ENCODE data around the gene PPM1B.
"Not testable (repeated sequence)": the region's sequence is repeated elsewhere in the genome, so short reads cannot be mapped to it uniquely, and the experiment has no call there.

Gene PPM1B

GRCh38 chr2:44255704-44256103 is 87.0 kb downstream of the PPM1B start:
- DNase-seq, result not testable (repeated sequence)

GRCh38 chr2:44257802-44258201 is 89.1 kb downstream of the PPM1B start:
- not testable (repeated sequence) for DNase-seq

GRCh38 chr2:44267269-44267795 is 98.7 kb downstream of the PPM1B start:
- DNase-seq, result no peak

DNA sequence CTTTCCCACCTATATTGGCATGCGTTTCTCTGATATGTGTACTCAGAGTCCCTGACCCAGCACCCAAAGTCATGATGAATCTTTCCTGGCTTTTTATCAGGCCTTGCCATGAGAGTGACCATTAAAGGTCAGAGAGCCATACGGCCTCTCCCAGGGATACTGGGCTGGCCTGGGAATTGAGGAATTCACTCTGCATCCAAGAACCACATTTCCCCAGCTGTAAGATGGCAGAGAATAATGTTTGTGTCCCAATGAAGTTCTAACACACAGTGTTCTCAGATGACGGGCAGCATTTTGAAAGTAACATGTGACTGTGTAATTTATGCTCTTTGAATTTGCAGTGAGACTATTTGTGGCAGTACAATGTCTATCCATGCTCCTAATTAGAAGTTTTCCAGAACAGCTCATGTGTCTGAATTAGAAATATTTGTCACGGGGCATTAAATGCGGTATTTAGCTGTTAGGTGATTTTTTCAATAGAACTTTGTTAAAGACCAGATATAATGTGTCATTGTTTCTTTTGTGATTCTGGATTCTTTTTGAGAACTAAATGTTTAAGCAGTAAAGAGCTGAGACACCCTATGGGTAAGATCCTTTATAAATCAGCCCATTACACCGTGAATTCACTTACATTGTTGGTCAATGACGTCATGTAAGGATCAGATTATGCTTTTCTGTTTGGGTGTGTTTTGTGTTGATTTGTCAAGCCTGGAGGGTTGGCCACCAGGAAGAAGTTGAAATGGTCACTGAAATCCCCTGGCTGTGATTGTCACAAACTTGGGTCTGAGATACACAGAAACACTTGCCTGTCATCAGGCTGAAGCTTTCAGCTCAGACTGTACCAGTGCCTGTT is 99.3 kb downstream of the PPM1B start:
- peak; percentile 68 for DNase-seq

GRCh38 chr2:44269831-44270230 is 101.2 kb downstream of the PPM1B start:
- DNase-seq, result no peak

DNA sequence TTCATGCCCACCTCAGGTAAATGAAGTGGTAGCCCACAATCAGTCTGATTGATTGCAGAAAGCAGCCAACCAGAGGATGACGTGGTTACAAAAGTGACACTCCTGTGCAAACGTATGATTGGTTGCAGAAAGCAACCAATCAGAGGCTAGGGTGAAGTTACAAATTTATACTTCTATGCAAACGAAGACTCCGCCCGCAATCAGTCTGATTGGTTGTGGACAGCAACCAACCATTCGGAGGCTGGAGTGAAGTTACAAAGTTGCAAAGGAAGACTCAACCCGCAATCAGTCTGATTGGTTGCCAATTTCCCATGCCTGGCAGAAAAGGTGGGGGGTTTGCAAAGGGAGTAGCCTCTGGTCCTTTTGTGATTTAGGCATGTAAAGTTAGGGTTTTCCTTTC is 102.6 kb downstream of the PPM1B start:
- no peak for DNase-seq

GRCh38 chr2:44273076-44273475 is 104.4 kb downstream of the PPM1B start:
- DNase-seq, result no peak

DNA sequence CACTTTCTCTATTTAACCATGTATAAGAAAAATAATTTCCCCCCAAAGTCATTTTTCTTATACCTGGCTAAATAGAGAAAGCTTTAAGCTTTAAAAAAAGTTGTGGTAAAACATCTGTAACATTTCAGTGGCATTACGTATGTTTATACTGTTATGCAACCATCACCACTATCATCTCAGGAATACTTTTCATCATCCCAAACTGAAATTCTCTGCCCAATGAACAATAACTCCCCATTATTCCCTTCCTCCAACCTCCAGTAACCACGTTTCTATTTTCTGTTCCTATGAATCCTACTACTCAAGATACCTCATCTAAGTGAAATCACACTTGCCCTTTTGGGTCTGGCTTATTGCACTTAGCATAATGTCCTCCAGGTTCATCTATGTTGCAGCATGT is 104.9 kb downstream of the PPM1B start:
- DNase-seq, result no peak

DNA sequence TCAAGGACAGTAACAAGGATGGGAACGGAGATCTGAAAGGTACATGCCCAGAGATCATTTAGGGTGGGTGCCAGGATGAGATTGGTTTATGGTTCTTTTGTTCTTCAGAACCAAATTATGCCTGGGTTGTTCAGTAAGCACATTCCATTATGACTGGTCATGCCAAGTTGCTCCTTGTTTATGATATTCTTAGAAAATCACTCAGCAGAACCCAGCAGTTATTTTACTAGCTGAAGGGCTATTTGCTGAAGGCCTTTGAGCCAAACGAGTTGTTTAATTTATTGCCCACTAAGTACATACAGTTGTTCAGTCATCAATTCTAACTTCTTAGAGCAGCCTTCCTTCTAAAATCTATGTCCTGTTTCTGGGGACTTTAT is 107.2 kb downstream of the PPM1B start:
- DNase-seq, result peak; percentile 36

- no peak for DNase-seq
Measured at GRCh38 chr2:44277541-44277940, 108.9 kb downstream of the PPM1B start.

GRCh38 chr2:44280869-44281268 is 112.2 kb downstream of the PPM1B start:
- no peak for DNase-seq
